ENCODE measurements around the gene TMEM150B.
"Not testable (repeated sequence)": the region's sequence is repeated elsewhere in the genome, so short reads cannot be mapped to it uniquely, and the experiment has no call there.

Gene TMEM150B

GRCh38 chr19:55339889-55340783 lies 15.0 kb upstream of the TMEM150B start:
- DNase-seq (ENCODE audit: low read depth in 3 of 3, low spot score in 1 of 3) = no peak

- DNase-seq (ENCODE audit: low read depth in 3 of 3, low spot score in 1 of 3) = peak; percentile 100
These were observed 14.2 kb upstream of the TMEM150B start, which contains the start of gene KMT5C for GRCh38 chr19:55339105-55339888. Gene KMT5C, plus strand, starts transcription at chr19:55339876. Its CDS starts 2,061 bp downstream, at chr19:55341937.

- DNase-seq (ENCODE audit: low read depth in 3 of 3, low spot score in 1 of 3) = no peak
These were observed 11.0 kb upstream of the TMEM150B start for GRCh38 chr19:55336101-55336500.

DNA sequence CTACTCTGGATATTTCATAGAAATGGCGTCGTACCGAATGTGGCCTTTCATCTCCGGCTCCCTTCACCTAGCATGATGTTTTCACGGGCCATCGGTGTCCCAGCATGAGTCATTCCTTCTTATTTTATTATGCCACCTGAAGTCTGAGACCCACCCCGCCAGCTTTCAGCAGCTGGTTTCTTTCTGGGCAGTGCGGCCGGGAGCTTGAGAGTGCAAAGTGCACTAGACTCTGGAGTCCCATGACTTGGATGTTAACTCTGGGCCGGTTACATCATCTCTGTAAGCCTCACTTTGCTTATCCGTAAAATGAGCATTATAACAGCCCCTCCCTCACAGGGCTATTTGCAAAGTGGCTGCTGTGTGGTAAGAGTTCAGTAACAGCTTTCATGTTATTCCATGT lies 8.7 kb upstream of the TMEM150B start:
- no peak for DNase-seq (ENCODE audit: low read depth in 3 of 3, low spot score in 1 of 3)

DNA sequence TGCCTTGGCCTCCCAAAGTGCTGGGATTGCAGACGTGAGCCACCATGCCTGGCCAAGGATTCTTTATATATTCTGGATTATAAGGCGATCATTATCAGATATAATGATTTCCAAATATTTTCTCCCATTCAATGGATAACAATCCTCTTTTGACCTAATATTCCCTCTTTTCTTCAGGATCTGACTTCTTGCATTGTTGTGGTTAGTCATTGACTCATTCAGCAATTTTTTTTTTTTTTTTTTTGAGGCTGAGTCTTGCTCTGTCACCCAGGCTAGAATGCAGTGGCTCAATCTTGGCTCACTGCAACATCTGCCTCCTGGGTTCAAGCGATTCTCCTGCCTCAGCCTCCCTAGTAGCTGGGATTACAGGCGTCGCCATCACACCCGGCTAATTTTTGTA lies 4.7 kb upstream of the TMEM150B start:
- not testable (repeated sequence) for DNase-seq (ENCODE audit: low read depth in 3 of 3, low spot score in 1 of 3)

GRCh38 chr19:55328774-55329318 lies 3.7 kb upstream of the TMEM150B start:
- DNase-seq (ENCODE audit: low read depth in 3 of 3, low spot score in 1 of 3) = not testable (repeated sequence)

- no peak for DNase-seq (ENCODE audit: low read depth in 3 of 3, low spot score in 1 of 3)
These were observed 479 bp downstream of the TMEM150B start for GRCh38 chr19:55324662-55325061.

DNA sequence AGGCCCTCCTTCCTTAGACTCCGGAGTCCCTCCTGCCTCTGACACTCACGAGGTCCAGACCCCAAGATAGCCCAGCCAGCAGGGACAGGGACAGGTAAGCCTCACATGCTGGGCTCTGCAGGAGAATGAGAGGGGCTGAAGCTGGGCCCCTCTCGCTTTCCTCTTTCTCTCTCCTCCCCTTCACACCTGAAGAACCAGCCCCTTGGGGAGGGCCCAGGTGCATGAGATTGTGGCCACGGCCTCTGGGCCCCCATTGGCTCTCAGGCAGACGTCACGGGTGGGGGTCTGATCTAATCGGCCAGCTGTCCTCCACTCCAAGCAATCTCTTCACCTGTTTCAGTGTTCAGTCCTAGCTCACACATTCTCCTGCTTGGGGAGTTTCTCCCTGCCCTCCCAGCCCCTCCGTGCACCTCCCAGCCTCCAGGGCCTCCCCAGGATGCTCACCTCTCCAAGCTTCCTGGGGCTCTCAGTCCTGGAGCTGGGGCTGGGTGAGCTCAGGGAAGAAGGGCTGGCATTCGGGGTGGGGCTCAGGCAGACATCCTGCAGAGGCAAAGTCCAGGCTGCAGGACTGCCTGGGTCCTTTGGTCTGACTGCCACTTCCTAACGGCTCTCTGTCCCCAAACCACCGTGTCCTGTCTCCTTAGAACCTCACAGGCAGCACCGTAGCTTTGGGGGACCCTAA lies 2.8 kb downstream of the TMEM150B start:
- DNase-seq (ENCODE audit: low read depth in 3 of 3, low spot score in 1 of 3) = no peak

DNA sequence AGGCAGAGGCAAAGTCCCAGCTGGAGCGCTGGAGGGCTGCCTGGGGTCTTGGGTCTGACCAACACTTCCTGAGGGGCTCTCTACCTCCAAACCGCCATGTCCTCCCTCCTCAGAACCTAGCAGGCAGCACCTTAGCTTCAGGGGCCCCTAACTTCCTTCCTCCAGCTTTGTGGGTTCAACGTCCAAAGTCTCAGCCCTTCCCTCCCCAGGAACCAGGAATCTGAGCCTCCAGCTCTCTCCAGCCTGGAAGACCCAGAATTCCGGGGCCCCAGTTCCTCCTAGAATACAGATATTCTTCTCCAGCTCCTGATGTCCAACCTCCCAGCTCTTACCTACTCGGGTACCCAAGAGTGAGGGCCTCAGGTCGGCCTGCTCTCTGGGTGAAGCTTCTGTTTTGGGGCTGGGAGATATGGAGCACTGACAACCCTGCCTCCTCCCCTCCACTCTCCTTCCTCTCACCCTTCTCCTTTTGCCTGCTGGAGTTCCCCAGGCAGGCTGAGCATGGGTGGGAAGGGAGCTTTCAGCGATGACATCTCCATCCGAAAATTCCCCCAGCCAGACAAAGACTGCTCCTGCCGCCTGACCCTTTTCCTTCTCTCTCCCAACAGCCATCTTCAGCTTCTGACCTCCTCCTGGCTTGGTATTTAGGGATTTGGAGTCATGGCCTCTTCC lies 3.5 kb downstream of the TMEM150B start:
- no peak for DNase-seq (ENCODE audit: low read depth in 3 of 3, low spot score in 1 of 3)

GRCh38 chr19:55320844-55321419 lies 4.2 kb downstream of the TMEM150B start:
- no peak for DNase-seq (ENCODE audit: low read depth in 3 of 3, low spot score in 1 of 3)

- no peak for DNase-seq (ENCODE audit: low read depth in 3 of 3, low spot score in 1 of 3)
These were observed 5.4 kb downstream of the TMEM150B start for GRCh38 chr19:55319785-55320184.

DNA sequence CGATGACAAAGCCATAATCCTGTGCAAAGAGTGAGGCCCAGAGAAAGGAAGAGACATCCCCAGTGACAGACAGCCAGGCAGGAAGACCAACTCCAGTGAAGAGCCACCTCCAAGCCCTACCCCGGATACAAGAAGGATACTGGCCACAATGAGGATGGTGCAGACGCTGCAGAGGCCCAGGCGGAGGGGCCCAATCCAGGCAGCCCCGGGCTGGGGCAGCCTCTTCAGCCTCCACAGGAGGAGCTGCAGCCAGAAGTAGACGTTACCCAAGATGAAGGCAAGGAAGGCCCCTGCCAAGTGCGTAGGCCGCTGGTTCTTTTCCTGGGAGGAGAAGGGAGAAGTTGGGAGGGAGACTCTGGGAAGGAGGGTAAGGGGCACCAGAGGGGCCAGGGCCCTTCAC lies 8.5 kb downstream of the TMEM150B start:
- DNase-seq (ENCODE audit: low read depth in 3 of 3, low spot score in 1 of 3) = no peak

- DNase-seq (ENCODE audit: low read depth in 3 of 3, low spot score in 1 of 3) = no peak
These were observed 9.1 kb downstream of the TMEM150B start for GRCh38 chr19:55315956-55316525.

GRCh38 chr19:55314396-55314795 lies 10.7 kb downstream of the TMEM150B start:
- DNase-seq (ENCODE audit: low read depth in 3 of 3, low spot score in 1 of 3) = no peak

DNA sequence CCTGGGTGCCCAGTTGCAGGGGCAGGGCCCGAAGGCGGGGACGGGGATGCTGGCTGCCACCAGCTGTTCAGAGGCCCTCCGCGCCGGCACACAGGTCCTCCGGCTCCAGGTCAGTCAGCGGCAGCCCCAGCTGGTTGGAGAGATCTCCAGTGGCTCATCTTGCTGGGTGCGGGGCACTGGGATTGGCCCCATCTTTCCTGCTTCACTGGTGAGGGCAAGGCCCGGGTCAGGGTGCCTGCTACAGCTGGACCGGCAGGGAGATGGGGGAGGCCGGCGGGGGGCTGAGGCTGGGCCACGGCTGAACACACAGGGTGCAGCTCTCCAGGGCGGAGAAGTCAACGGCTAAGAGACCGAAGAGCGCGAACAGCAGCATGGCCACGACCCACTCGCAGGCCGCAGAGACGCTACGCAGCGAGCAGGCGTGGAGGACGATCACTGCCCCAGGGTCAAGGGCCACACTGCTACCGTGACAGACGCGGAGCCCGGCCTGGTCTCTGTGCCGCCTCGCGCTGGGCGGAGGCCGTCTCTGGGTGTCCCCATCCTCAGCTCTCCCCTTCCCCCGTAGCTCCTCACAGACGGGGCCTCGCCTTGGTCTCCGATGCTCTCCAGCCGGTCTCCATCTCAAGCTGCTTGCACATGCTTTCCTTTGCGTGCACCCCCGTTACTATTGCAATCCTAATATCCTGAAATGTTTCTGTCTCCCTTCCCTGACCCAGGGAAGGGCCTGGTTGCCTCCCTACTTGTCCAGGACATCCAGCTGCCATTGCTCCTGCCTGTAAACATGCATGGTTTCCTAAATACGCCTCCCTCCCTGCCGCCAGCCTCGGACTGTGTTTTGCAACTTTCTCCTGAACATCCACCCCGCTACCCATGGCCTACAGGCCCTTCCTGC lies 12.3 kb downstream of the TMEM150B start:
- DNase-seq (ENCODE audit: low read depth in 3 of 3, low spot score in 1 of 3) = no peak

- no peak for DNase-seq (ENCODE audit: low read depth in 3 of 3, low spot score in 1 of 3)
These were observed 13.3 kb downstream of the TMEM150B start for GRCh38 chr19:55311797-55312196.

GRCh38 chr19:55311397-55311796 lies 13.7 kb downstream of the TMEM150B start:
- DNase-seq (ENCODE audit: low read depth in 3 of 3, low spot score in 1 of 3) = no peak

- no peak for DNase-seq (ENCODE audit: low read depth in 3 of 3, low spot score in 1 of 3)
These were observed 14.6 kb downstream of the TMEM150B start for GRCh38 chr19:55310498-55310897.

- DNase-seq (ENCODE audit: low read depth in 3 of 3, low spot score in 1 of 3) = no peak
These were observed 15.7 kb downstream of the TMEM150B start for GRCh38 chr19:55309448-55309847.
